K562 (cell line): ENCODE results near the gene PEDS1. TPM values are rescaled to one million over a fixed set of nuclear protein-coding genes. Genes with fewer than 3 reads are reported as not detected.

Experiments
- ATAC-seq: fragments of 200-7000 bp; cut with Tn5 transposase; 3 replicates; pipeline ENCODE4 v1.9.1; 2020; ENCODE audit warnings: moderate library complexity
- BruUV-seq: library from RNA; stranded (reverse); fragments of 400-500 nt; replicated peaks from 2 replicates; lab custom pipeline; 2021; lab: Mats Ljungman, UMichigan
- CTCF ChIA-PET: fragments of 300-600 bp; formaldehyde crosslinking; extraction: SDS; loops from one replicate; lab custom pipeline; 2021; ENCODE audit warnings: low intra/inter-chr PET ratio; lab: Yijun Ruan, JAX
- POLR2A ChIA-PET: fragments of 300-600, 350-650 bp; sonication (Branson Sonifier 250); formaldehyde crosslinking; extraction: SDS; loops from one replicate; lab custom pipeline; 2021; ENCODE audit warnings: antibody characterized with exemption, inconsistent platforms; lab: Yijun Ruan, JAX
- DNase-seq, 4 experiments: peaks; one replicate each; pipeline versions ENCODE4 v3.0.0 to v3.0.0-alpha.2; 2011 to 2018; ENCODE audit warnings: low spot score in 3 of 4, mixed read lengths in 3 of 4; ENCODE audit errors: extremely low read depth in 1 of 4
- FAIRE-seq: peaks from 2 replicates; lab custom pipeline; 2011; peaks lifted over from hg19 to GRCh38; lab: Jason Lieb, UNC
- H2AFZ ChIP-seq: 2 replicates; pipeline ENCODE4 v1.6.0; 2011; ENCODE audit warnings: low read depth, low read length, control low read depth, inconsistent platforms
- H3K27ac ChIP-seq: fragments of 200-600 bp; 3 replicates; pipeline ENCODE4 v1.8.0; 2011; ENCODE audit warnings: low read depth, mild to moderate bottlenecking, control low read depth, inconsistent platforms, low read length, moderate library complexity, mixed read lengths; ENCODE audit errors: extremely low read depth
- H3K27me3 ChIP-seq, 2 experiments: fragments of 300-600 bp in 1 of 2; 2 replicates in 1 of 2; 3 replicates in 1 of 2; pipeline versions ENCODE4 v1.6.0 to v1.8.0; 2011; ENCODE audit warnings: inconsistent platforms in 2 of 2, low read length in 2 of 2, mild to moderate bottlenecking in 1 of 2, mixed read lengths in 1 of 2, moderate library complexity in 1 of 2; ENCODE audit not compliant: control insufficient read depth in 2 of 2, insufficient read depth in 2 of 2
- H3K36me3 ChIP-seq: fragments of 300-600 bp; 3 replicates; pipeline ENCODE4 v1.8.0; 2011; ENCODE audit warnings: mild to moderate bottlenecking, low read length, inconsistent platforms; ENCODE audit not compliant: control insufficient read depth, insufficient read depth
- H3K4me1 ChIP-seq, 2 experiments: fragments of 200-600 bp in 1 of 2; replicated peaks in 1 of 2; 2 replicates in 1 of 2; 3 replicates in 1 of 2; pipeline versions ENCODE4 v1.5.1 to v1.8.0; 2011; ENCODE audit warnings: inconsistent platforms in 2 of 2, low read length in 2 of 2, mild to moderate bottlenecking in 1 of 2, mixed read lengths in 1 of 2, moderate library complexity in 1 of 2; ENCODE audit not compliant: control insufficient read depth in 2 of 2, insufficient read depth in 2 of 2
- H3K4me2 ChIP-seq: 2 replicates; pipeline ENCODE4 v1.6.1; 2011; ENCODE audit warnings: low read length, control low read depth, inconsistent platforms, mixed read lengths; ENCODE audit not compliant: insufficient read depth
- H3K4me3 ChIP-seq: fragments of 200-600 bp; sonication (generic), shearing (Covaris generic); 2 replicates; pipeline ENCODE4 v1.5.1; 2016; ENCODE audit warnings: control low read depth, inconsistent platforms
- H3K79me2 ChIP-seq: fragments of 200-600 bp; 3 replicates; pipeline ENCODE4 v1.8.0; 2011; ENCODE audit warnings: low read length, inconsistent platforms; ENCODE audit not compliant: control insufficient read depth, insufficient read depth
- H3K9ac ChIP-seq, 2 experiments: 2 replicates each; pipeline versions ENCODE4 v1.6.0 to v1.6.1; 2011; ENCODE audit warnings: low read depth in 2 of 2, low read length in 2 of 2, control low read depth in 1 of 2, inconsistent platforms in 1 of 2, mild to moderate bottlenecking in 1 of 2, mixed read lengths in 1 of 2; ENCODE audit not compliant: insufficient read depth in 1 of 2
- H3K9me1 ChIP-seq: one replicate; pipeline ENCODE4 v1.6.0; 2011; ENCODE audit warnings: inconsistent platforms, mild to moderate bottlenecking, low read length, moderate library complexity; ENCODE audit not compliant: control insufficient read depth, insufficient read depth
- H3K9me3 ChIP-seq: replicated peaks from 2 replicates; pipeline ENCODE4 v1.5.1; 2011; ENCODE audit warnings: low read depth, low read length, inconsistent platforms; ENCODE audit not compliant: control insufficient read depth, insufficient read depth
- H4K20me1 ChIP-seq: replicated peaks from 2 replicates; pipeline ENCODE4 v1.6.1; 2011; ENCODE audit warnings: low read length, inconsistent platforms, mixed read lengths; ENCODE audit not compliant: control insufficient read depth, insufficient read depth
- HMBOX1 ChIP-seq: sonication (generic); IDR thresholded peaks from 2 replicates; pipeline ENCODE4 v1.6.1; 2016
- MITF ChIP-seq: IDR thresholded peaks from 2 replicates; pipeline ENCODE4 v1.6.1; 2014; ENCODE audit warnings: antibody characterized with exemption
- WGBS: fragments of 100-300 bp; shearing (Covaris generic); methylation state at CpG from one replicate; pipeline ENCODE4 v1.1.6; 2016; ENCODE audit warnings: low coverage, mixed read lengths; ENCODE audit not compliant: insufficient coverage; ENCODE audit errors: missing lambda C conversion rate; 5-methylcytosine and 5-hydroxymethylcytosine counted together
- in situ Hi-C: fragments of 300-500 bp; cut with MboI; formaldehyde crosslinking; loops from 4 replicates; pipeline ENCODE4 v1.15.0; 2018; ENCODE audit warnings: inconsistent platforms, mixed read lengths
- intact Hi-C: fragments of 100-400 bp; cut with micrococcal nuclease; formaldehyde crosslinking; loops from 2 replicates; pipeline ENCODE4 v1.14.2; 2022
- polyA plus RNA-seq, 8 experiments: library from polyadenylated mRNA; depleted of rRNA in 4 of 8; stranded (reverse) in 5 of 8; unstranded in 3 of 8; fragments of >200 nt; fragmentation: Nextera tagmentation in 2 of 8; fragmentation: Illumina TruSeq in 1 of 8; extraction: Ambion mirVana in 2 of 8; extraction: Trizol in 1 of 8; gene quantifications; 2 replicates each; pipeline versions ENCODE4 v1.2.1 to v1.2.3, GENCODE V29; 2011 to 2014; ENCODE audit warnings: inconsistent platforms in 1 of 8, missing spikeins in 1 of 8
- total RNA-seq, 7 experiments: library from RNA; depleted of rRNA in 6 of 7; stranded (reverse); fragments of >200 nt in 6 of 7; fragmentation: Illumina TruSeq in 2 of 7; extraction: Trizol in 2 of 7; gene quantifications; 2 replicates each; pipeline versions ENCODE4 v1.2.1 to v1.2.3, GENCODE V29; 2011 to 2021; ENCODE audit warnings: low replicate concordance in 1 of 7

Gene PEDS1
- total and polyA plus RNA-seq, 9 of the 15 experiments (the other 6 are each of a cell fraction or from before 2014, with no cell fraction given), result 2.9 to 38.5 (median 24.2) TPM

DNA sequence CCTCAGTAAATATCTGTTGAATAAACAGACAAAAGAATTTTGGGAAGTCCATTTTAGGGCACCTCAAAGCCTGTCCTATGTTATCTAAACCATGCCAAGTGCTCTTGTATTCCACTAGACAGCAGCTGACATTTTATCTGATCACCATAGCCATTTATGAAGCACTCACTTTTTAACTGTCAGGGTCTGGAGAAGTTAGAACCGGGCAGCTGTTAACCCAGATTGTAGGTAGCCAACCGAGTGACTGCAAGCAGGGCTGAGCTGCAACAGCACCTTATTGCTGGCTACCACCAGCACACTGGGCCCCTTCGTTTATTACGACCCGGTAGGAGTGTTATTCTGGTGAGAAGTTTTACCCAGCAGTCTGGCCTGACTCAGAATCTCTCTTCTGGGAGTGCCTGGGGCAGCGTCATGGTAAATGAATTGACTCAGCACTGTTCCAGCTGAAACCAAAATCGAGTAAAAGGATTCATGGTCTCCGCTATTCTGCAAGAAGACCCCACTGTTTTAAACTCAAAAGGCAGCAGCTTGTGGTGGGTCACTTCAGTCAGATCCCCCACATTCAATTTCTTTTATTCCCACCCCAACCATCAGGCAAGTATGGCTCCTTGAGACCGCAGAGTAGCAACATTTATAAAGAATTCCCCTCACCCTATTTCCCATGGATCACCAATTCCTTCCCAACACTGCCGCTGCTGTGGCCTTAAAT, 42.2 kb downstream of the PEDS1 start (continued):
- TF ChIP-seq MITF, result 0 out of 2 replicates have a peak, but pooled peaks have one; percentile 30
- peak; percentile 92 for TF ChIP-seq HMBOX1

- in situ Hi-C loops (no loop called here), intact Hi-C loops (loop anchor here (5.0 kb wide), 1 partner anchor 57 kb away; no protein-coding TSS in a partner anchor)
- FAIRE-seq, result no peak
- Histone ChIP-seq H3K4me2 (peak overlapping the region; percentile 98), H2AFZ (no peak overlapping the region), H3K9me3 (no peaks in the 10 kb centered on the region), H3K79me2 (peaks cover 92% of the 10 kb centered on the region), H3K36me3 (peaks cover 42% of the 10 kb centered on the region), H3K9me1 (peaks cover 18% of the 10 kb centered on the region), H3K27me3 (no peaks in the 10 kb centered on the region), H3K4me3 (peak overlapping the region; percentile 100; the same call in 1 of the 2 replicates), H4K20me1 (peaks cover 54% of the 10 kb centered on the region), H3K27ac (peak overlapping the region; percentile 92), H3K4me1 (peaks cover 24 to 65% of the 10 kb centered on the region in 2 experiments), H3K9ac (peak overlapping the region in 1 of 2 experiments; percentile 85; a peak in 2 of 4 replicates)
- POLR2A ChIA-PET, result interaction anchor here (0.7 to 5.5 kb wide), 7 partner anchors 8 to 324 kb away, joined by 3 to 51 read pairs (median 3); partner anchors contain the start of gene PEDS1
- CTCF ChIA-PET, result no interaction called here
- no TSS peak for BruUV-seq
- WGBS, result 57% methylated on average over 4 of the region's 4 CpGs
- DNase-seq, result no peak
- no peak for ATAC-seq
Measured at GRCh38 chr20:50110141-50111047, 43.1 kb downstream of the PEDS1 start.
